OCI-LY3 (cell line): ENCODE results near the gene UPB1.

Experiments used
- H2AFZ ChIP-seq: fragments of 200-600, 300-600 bp; shearing (Covaris generic); 2 replicates; pipeline ENCODE4 v1.6.0; 2014; ENCODE audit warnings: antibody characterized with exemption, low read depth, low read length
- H3K27ac ChIP-seq: fragments of 200-600, 300-600 bp; sonication (generic); 2 replicates; pipeline ENCODE4 v1.5.1; 2014; ENCODE audit warnings: mild to moderate bottlenecking, low read length, moderate library complexity, mixed read lengths
- H3K27me3 ChIP-seq: fragments of 200-600, 300-600 bp; sonication (generic); 2 replicates; pipeline ENCODE4 v1.6.1; 2014; ENCODE audit warnings: low read depth, low read length, mixed read lengths
- H3K36me3 ChIP-seq: fragments of 200-600, 300-600 bp; sonication (generic); replicated peaks from 2 replicates; pipeline ENCODE3; 2014; ENCODE audit warnings: low read depth, low read length, mixed read lengths
- H3K4me1 ChIP-seq: fragments of 300-600, 200-600 bp; sonication (generic); 2 replicates; pipeline ENCODE4 v1.6.1; 2014; ENCODE audit warnings: low read length, mixed read lengths
- H3K4me2 ChIP-seq: fragments of 200-600, 300-600 bp; sonication (generic); 2 replicates; pipeline ENCODE4 v1.6.1; 2014; ENCODE audit warnings: low read length, mixed read lengths
- H3K4me3 ChIP-seq: fragments of 300-600, 200-600 bp; sonication (generic); 2 replicates; pipeline ENCODE4 v1.5.1; 2014; ENCODE audit warnings: antibody characterized with exemption, mild to moderate bottlenecking, low read length, moderate library complexity
- H3K79me2 ChIP-seq: fragments of 300-600, 200-600 bp; shearing (Covaris generic); 2 replicates; pipeline ENCODE4 v1.6.1; 2014; ENCODE audit warnings: mild to moderate bottlenecking, low read length, mixed read lengths
- H3K9ac ChIP-seq: fragments of 300-600, 200-600 bp; shearing (Covaris generic); 2 replicates; pipeline ENCODE4 v1.6.0; 2014; ENCODE audit warnings: mild to moderate bottlenecking, low read length, moderate library complexity
- H3K9me3 ChIP-seq: fragments of 200-600, 300-600 bp; shearing (Covaris generic); 2 replicates; pipeline ENCODE4 v1.6.1; 2014; ENCODE audit warnings: low read length, mixed read lengths; ENCODE audit not compliant: insufficient read depth
- H4K20me1 ChIP-seq: fragments of 200-600, 300-600 bp; sonication (generic); 2 replicates; pipeline ENCODE4 v1.6.1; 2016; ENCODE audit warnings: low read length, mixed read lengths; ENCODE audit not compliant: insufficient read depth
- EZH2phosphoT487 ChIP-seq: fragments of 200-600 bp; shearing (Covaris generic); IDR thresholded peaks from 2 replicates; pipeline ENCODE4 v1.6.1; 2018; ENCODE audit warnings: antibody characterized with exemption, mixed run types, low read depth
- TF ChIP-seq, protein P1 (sequence below): fragments of 200-600, 300-600 bp; sonication (generic); IDR thresholded peaks from 2 replicates; pipeline ENCODE4 v1.5.1; 2014; ENCODE audit warnings: antibody characterized with exemption, low read length, low read depth

UPB1 gene

GRCh38 chr22:24471570-24471969 lies 23.6 kb upstream of the UPB1 start:
- Histone ChIP-seq H3K4me1 (peaks cover 5% of the 10 kb centered on the region), H3K9ac (no peak overlapping the region), H3K27me3 (no peaks in the 10 kb centered on the region), H4K20me1 (no peaks in the 10 kb centered on the region), H3K36me3 (no peaks in the 10 kb centered on the region), H3K79me2 (no peaks in the 10 kb centered on the region), H2AFZ (no peak overlapping the region), H3K4me2 (no peak overlapping the region), H3K4me3 (no peak overlapping the region), H3K9me3 (no peaks in the 10 kb centered on the region), H3K27ac (no peak overlapping the region)
- TF ChIP-seq EZH2phosphoT487: no peak
- TF ChIP-seq, protein P1, sequence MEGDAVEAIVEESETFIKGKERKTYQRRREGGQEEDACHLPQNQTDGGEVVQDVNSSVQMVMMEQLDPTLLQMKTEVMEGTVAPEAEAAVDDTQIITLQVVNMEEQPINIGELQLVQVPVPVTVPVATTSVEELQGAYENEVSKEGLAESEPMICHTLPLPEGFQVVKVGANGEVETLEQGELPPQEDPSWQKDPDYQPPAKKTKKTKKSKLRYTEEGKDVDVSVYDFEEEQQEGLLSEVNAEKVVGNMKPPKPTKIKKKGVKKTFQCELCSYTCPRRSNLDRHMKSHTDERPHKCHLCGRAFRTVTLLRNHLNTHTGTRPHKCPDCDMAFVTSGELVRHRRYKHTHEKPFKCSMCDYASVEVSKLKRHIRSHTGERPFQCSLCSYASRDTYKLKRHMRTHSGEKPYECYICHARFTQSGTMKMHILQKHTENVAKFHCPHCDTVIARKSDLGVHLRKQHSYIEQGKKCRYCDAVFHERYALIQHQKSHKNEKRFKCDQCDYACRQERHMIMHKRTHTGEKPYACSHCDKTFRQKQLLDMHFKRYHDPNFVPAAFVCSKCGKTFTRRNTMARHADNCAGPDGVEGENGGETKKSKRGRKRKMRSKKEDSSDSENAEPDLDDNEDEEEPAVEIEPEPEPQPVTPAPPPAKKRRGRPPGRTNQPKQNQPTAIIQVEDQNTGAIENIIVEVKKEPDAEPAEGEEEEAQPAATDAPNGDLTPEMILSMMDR: no peak

DNA sequence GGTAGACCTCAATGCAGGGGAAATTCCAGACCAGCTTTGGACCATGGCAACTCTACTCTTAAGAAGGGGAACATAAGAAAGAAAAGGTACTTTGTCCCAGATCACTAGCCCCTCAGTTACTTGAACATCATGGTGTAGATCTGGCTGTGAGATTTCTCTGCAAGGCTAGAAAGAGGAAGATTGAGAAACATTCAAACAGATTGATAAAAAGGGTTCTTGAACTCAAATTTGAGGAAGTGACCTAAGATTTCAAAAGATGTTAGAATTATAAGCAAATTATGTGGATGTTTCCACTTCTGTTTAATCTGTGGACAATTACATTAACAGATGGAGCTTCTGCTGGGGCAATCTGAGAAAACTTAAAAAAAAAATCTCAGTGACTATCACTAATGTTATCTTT lies 21.8 kb upstream of the UPB1 start:
- TF ChIP-seq EZH2phosphoT487: no peak
- TF ChIP-seq, protein P1: no peak
- Histone ChIP-seq H3K4me3 (no peak overlapping the region), H3K4me1 (peaks cover 5% of the 10 kb centered on the region), H3K36me3 (no peaks in the 10 kb centered on the region), H3K27ac (no peak overlapping the region), H3K27me3 (no peaks in the 10 kb centered on the region), H3K9ac (no peak overlapping the region), H3K9me3 (no peaks in the 10 kb centered on the region), H2AFZ (no peak overlapping the region), H3K79me2 (no peaks in the 10 kb centered on the region), H3K4me2 (no peak overlapping the region), H4K20me1 (no peaks in the 10 kb centered on the region)

DNA sequence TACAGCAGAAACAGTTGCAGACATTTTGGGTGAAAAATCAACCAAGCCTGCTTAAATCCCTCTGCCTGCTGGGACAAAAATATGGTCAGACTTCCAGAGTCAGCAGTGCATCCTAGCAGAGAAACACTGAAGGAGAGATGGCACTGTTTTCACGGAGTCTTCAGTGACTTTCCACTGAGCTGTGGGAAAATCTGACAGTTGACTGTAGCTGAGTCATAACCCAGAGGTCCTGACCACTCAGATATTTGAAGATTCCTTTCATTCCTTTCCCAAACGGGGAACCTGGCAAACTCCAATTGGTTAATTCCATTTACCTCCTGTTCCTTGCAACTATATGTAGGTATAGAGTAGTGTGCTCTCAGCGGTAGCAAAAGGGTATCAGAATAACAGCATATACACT lies 20.9 kb upstream of the UPB1 start:
- H3K4me1 ChIP-seq: peaks cover 5% of the 10 kb centered on the region
- no peaks in the 10 kb centered on the region for H3K9me3 ChIP-seq
- H2AFZ ChIP-seq: no peak overlapping the region
- no peak overlapping the region for H3K27ac ChIP-seq
- no peak overlapping the region for H3K4me2 ChIP-seq
- H3K79me2 ChIP-seq: no peaks in the 10 kb centered on the region
- no peak overlapping the region for H3K9ac ChIP-seq
- no peaks in the 10 kb centered on the region for H4K20me1 ChIP-seq
- no peaks in the 10 kb centered on the region for H3K36me3 ChIP-seq
- H3K4me3 ChIP-seq: no peak overlapping the region
- no peaks in the 10 kb centered on the region for H3K27me3 ChIP-seq
- no peak for TF ChIP-seq EZH2phosphoT487

DNA sequence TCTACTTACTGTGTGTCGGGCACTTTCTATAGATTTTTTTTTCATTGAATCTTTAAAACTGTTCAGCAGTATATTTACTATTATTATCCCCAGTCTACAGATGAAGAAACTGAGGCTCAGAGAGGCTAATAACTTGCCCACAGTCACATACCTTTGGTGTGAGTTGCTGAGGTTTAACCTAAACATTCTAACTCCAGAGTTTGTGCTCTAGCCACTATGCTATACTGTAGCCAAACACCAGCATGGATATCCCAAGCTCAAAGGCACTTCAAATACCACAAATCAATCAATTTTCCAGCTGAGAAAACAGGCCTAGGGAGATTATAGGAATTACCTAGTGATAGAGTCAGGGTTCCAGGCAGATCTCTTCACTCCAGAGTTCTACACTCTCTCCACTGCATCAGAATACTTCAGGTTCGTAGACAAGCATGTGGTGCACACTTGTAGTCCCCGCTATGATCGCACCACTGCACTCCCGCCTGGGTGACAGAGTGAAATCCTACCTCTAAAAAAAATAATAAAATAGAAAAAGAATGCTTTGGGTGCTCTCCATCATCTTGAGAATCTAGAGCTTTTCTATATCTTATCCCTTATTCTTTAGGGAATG lies 20.4 kb upstream of the UPB1 start:
- no peak for TF ChIP-seq EZH2phosphoT487
- TF ChIP-seq, protein P1: no peak

GRCh38 chr22:24481641-24482040 lies 13.5 kb upstream of the UPB1 start:
- no peak overlapping the region for H3K4me2 ChIP-seq
- no peak overlapping the region for H3K27ac ChIP-seq

More for the DNA sequence above, 20.4 kb upstream of the UPB1 start:
- H3K4me1 ChIP-seq: peaks cover 5% of the 10 kb centered on the region
- no peaks in the 10 kb centered on the region for H3K9me3 ChIP-seq
- H3K4me3 ChIP-seq: no peak overlapping the region
- no peak overlapping the region for H3K27ac ChIP-seq
- no peaks in the 10 kb centered on the region for H3K27me3 ChIP-seq
- no peaks in the 10 kb centered on the region for H3K36me3 ChIP-seq
- no peak overlapping the region for H3K4me2 ChIP-seq
- no peak overlapping the region for H3K9ac ChIP-seq
- H3K79me2 ChIP-seq: no peaks in the 10 kb centered on the region
- H2AFZ ChIP-seq: no peak overlapping the region
- no peaks in the 10 kb centered on the region for H4K20me1 ChIP-seq

More at GRCh38 chr22:24481641-24482040, 13.5 kb upstream of the UPB1 start:
- Histone ChIP-seq H3K27me3 (peaks cover 16% of the 10 kb centered on the region), H4K20me1 (no peaks in the 10 kb centered on the region), H3K36me3 (no peaks in the 10 kb centered on the region), H2AFZ (no peak overlapping the region), H3K9ac (no peak overlapping the region), H3K79me2 (no peaks in the 10 kb centered on the region), H3K9me3 (no peaks in the 10 kb centered on the region), H3K4me3 (no peak overlapping the region), H3K4me1 (peaks cover 6% of the 10 kb centered on the region)
- no peak for TF ChIP-seq EZH2phosphoT487
- TF ChIP-seq, protein P1: no peak
